Stomach (tissue), 9 donors: ENCODE measurements around the gene COL11A2. TPM values are rescaled to one million over a fixed set of nuclear protein-coding genes. Genes with fewer than 3 reads are reported as not detected.

Experiments
- DNase-seq, 2 donors: peaks; one replicate each; pipeline versions ENCODE4 v3.0.0 to v3.0.0-alpha.2; 2013 to 2019
- H3K27ac ChIP-seq, 5 donors: fragments of 200-600 bp in 4 of 5; sonication (generic) in 4 of 5; one replicate each; pipeline ENCODE4 v1.5.1; 2013 to 2019; ENCODE audit warnings: mild to moderate bottlenecking in 1 of 5, moderate library complexity in 1 of 5
- H3K27me3 ChIP-seq, 3 donors: fragments of 200-600 bp; sonication (generic); one replicate each; pipeline ENCODE4 v1.5.1; 2017 to 2019; ENCODE audit warnings: mixed run types in 1 of 3
- H3K36me3 ChIP-seq, 4 donors: fragments of 200-600 bp; sonication (generic); 1 replicate in 3 of 4; 2 replicates in 1 of 4; pipeline ENCODE4 v1.5.1; 2016 to 2019
- H3K4me1 ChIP-seq, 4 donors: fragments of 200-600 bp; sonication (generic); one replicate each; pipeline ENCODE4 v1.5.1; 2016 to 2019
- H3K4me3 ChIP-seq, 4 donors: fragments of 200-600 bp; sonication (generic) in 3 of 4; one replicate each; pipeline ENCODE4 v1.5.1; 2016 to 2019; ENCODE audit warnings: mild to moderate bottlenecking in 1 of 4
- H3K9me3 ChIP-seq, 4 donors: fragments of 200-600 bp; sonication (generic); one replicate each; pipeline ENCODE4 v1.5.1; 2016 to 2019
- EP300 ChIP-seq: sonication (generic); formaldehyde crosslinking; IDR thresholded peaks from one replicate; pipeline ENCODE4 v1.6.1; 2017; ENCODE audit warnings: antibody characterized with exemption
- POLR2A ChIP-seq, 4 donors: fragments of 450-650 bp; IDR thresholded peaks; one replicate each; pipeline ENCODE4 v1.6.1; 2016; ENCODE audit warnings: antibody characterized with exemption in 4 of 4, control low read depth in 2 of 4, mild to moderate bottlenecking in 1 of 4, moderate library complexity in 1 of 4
- POLR2AphosphoS5 ChIP-seq, 3 donors: sonication (generic); formaldehyde crosslinking; IDR thresholded peaks; one replicate each; pipeline ENCODE4 v1.6.1; 2016; ENCODE audit warnings: antibody characterized with exemption in 3 of 3
- WGBS, 5 donors: extraction: QIAGEN DNeasy Blood & Tissue Kit in 3 of 5; methylation state at CpG; one replicate each; pipeline versions ENCODE4 v1.1.5 to v1.1.7; 2013 to 2018; 5-methylcytosine and 5-hydroxymethylcytosine counted together
- intact Hi-C: fragments of 100-400 bp; cut with DNase I; formaldehyde crosslinking; loops from one replicate; pipeline ENCODE4 v1.15.1; 2023; ENCODE audit warnings: low total_unique reads
- polyA plus RNA-seq, 3 donors: library from polyadenylated mRNA; stranded (reverse); fragments of 200-250 nt; gene quantifications; one replicate each; pipeline ENCODE4 v1.2.3, GENCODE V29; 2013
- total RNA-seq, 5 donors: library from RNA; depleted of rRNA; stranded (reverse); fragments of >200 nt; gene quantifications; one replicate each; pipeline versions ENCODE4 v1.1.0 to v1.2.3, GENCODE V29; 2014 to 2016
- TF ChIP-seq, protein P1 (sequence below), 7 experiments: fragments of 450-650 bp in 4 of 7; fragments of 200-600 bp in 3 of 7; sonication (generic) in 3 of 7; IDR thresholded peaks; one replicate each; pipeline ENCODE4 v1.5.1; 2016 to 2019; ENCODE audit warnings: antibody characterized with exemption in 7 of 7, control low read depth in 2 of 7, mild to moderate bottlenecking in 1 of 7
- donor health status: healthy with polysubstance abuse.
- donor health status: Bipolar disorder and iron deficiency.
- donor health status: healthy.

The COL11A2 gene
- total and polyA plus RNA-seq, 8 donors: under 0.01 to 1.5 (median 0.87) TPM; not detected in 3

GRCh38 chr6:33144373-33144772, 47.9 kb downstream of the COL11A2 start:
- Histone ChIP-seq H3K36me3 (no peaks in the 10 kb centered on the region), H3K27ac (no peak overlapping the region), H3K4me3 (no peak overlapping the region), H3K9me3 (no peaks in the 10 kb centered on the region), H3K27me3 (peaks cover 0 to 26% (median 4%) of the 10 kb centered on the region in 3 donors), H3K4me1 (peaks cover 0 to 4% (median 0%) of the 10 kb centered on the region in 4 donors)
- 9 to 20% (median 16%) methylated on average over 1 of the region's 1 CpG for WGBS, 5 donors
- intact Hi-C loops: loop anchor here (10.0 kb wide), 1 partner anchor 140 kb away; the partner anchor contains the start of gene HLA-DOA
- DNase-seq: no peak
- TF ChIP-seq POLR2AphosphoS5 (IDR thresholded peaks at IDR 0.05): no peak
- TF ChIP-seq, protein P1, sequence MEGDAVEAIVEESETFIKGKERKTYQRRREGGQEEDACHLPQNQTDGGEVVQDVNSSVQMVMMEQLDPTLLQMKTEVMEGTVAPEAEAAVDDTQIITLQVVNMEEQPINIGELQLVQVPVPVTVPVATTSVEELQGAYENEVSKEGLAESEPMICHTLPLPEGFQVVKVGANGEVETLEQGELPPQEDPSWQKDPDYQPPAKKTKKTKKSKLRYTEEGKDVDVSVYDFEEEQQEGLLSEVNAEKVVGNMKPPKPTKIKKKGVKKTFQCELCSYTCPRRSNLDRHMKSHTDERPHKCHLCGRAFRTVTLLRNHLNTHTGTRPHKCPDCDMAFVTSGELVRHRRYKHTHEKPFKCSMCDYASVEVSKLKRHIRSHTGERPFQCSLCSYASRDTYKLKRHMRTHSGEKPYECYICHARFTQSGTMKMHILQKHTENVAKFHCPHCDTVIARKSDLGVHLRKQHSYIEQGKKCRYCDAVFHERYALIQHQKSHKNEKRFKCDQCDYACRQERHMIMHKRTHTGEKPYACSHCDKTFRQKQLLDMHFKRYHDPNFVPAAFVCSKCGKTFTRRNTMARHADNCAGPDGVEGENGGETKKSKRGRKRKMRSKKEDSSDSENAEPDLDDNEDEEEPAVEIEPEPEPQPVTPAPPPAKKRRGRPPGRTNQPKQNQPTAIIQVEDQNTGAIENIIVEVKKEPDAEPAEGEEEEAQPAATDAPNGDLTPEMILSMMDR (IDR thresholded peaks at IDR 0.05): no peak
- TF ChIP-seq EP300: no peak
- TF ChIP-seq POLR2A (IDR thresholded peaks at IDR 0.05): no peak

DNA sequence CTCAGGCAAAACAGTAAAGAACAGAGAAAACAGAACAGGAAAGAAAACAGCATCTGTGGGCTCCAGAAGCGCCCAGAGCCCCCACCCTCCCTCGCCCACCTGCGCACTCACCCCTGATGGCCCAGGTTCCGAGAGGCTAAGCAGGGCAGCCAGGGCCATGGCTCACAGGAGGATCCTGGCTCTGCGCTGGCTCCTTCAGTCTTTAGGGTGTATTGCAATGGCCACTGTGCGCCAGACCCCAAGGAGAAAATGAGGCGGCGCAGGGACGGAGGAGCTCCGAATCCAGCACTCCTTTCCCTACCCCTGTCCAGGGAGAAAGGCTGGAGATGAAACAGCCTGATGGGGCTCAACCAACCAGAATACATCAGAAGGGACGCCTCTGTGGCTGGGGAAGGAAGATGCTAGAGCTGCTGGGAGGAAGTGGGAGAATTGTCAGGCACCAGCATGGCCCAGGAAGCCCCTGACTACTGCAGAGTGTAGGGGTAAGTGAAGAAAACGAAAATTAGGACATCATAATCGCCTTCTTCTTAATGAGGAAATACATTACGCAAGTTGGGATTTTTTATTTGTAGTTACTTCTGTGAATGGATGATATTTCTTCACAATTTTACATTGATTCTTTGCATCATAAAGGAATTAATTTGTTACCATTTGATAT, 49.0 kb downstream of the COL11A2 start:
- DNase-seq: no peak
- Histone ChIP-seq H3K9me3 (no peaks in the 10 kb centered on the region), H3K4me1 (peaks cover 0 to 2% (median 0%) of the 10 kb centered on the region in 4 donors), H3K27me3 (peaks cover 0 to 20% (median 4%) of the 10 kb centered on the region in 3 donors), H3K36me3 (no peaks in the 10 kb centered on the region), H3K27ac (no peak overlapping the region), H3K4me3 (no peak overlapping the region)
- intact Hi-C loops: loop anchor here (10.0 kb wide), 1 partner anchor 138 kb away; the partner anchor contains the start of gene HLA-DOA
- TF ChIP-seq, protein P1 (IDR thresholded peaks at IDR 0.05): no peak
- TF ChIP-seq EP300: no peak
- no peak for TF ChIP-seq POLR2A (IDR thresholded peaks at IDR 0.05)
- TF ChIP-seq POLR2AphosphoS5 (IDR thresholded peaks at IDR 0.05): no peak
- 60 to 75% (median 73%) methylated on average over 14 of the region's 14 CpGs for WGBS, 5 donors

DNA sequence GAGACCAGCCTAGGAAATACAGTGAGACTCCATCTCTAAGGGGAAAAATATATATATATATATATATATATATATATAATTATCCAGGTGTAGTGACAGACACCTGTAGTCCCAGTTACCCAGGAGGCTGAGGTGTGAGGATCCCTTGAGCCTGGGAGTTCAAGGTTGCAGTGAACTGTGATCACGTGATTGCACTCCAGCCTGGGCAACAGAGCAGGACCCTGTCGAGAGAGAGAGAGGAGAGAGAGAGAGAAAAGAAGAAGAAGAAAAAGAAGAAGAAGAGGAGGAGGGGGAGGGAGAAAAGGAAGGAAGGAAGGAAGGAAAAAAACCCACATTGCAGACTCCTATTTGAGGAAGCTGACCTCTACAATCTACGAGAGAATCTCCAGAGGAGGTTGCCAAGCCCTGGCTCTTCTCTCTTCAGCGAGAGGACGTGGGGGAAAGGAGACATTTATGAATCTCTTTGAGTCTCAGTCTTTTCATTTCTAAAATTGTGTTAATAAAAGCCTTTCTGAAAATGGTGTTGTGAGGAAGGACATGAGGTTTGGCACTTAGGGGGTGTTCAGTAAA, 49.7 kb downstream of the COL11A2 start:
- H3K27me3 ChIP-seq: peaks cover 0 to 21% (median 4%) of the 10 kb centered on the region in 3 donors
- no peak overlapping the region for H3K4me3 ChIP-seq
- DNase-seq: no peak
- no peaks in the 10 kb centered on the region for H3K36me3 ChIP-seq
- no peaks in the 10 kb centered on the region for H3K9me3 ChIP-seq
- intact Hi-C loops: loop anchor here (10.0 kb wide), 1 partner anchor 138 kb away; the partner anchor contains the start of gene HLA-DOA
- H3K4me1 ChIP-seq: no peaks in the 10 kb centered on the region
- no peak for TF ChIP-seq EP300
- no peak overlapping the region for H3K27ac ChIP-seq
- WGBS, 5 donors: 49 to 70% (median 54%) methylated on average over 5 of the region's 5 CpGs

- intact Hi-C loops: loop anchor here (10.0 kb wide), 1 partner anchor 136 kb away; the partner anchor contains the start of gene HLA-DOA
- Histone ChIP-seq H3K4me1 (no peaks in the 10 kb centered on the region), H3K9me3 (no peaks in the 10 kb centered on the region), H3K36me3 (no peaks in the 10 kb centered on the region), H3K27me3 (peaks cover 0 to 27% (median 4%) of the 10 kb centered on the region in 3 donors), H3K27ac (no peak overlapping the region), H3K4me3 (no peak overlapping the region)
- TF ChIP-seq POLR2AphosphoS5 (IDR thresholded peaks at IDR 0.05) (no peak), EP300 (no peak), POLR2A (IDR thresholded peaks at IDR 0.05) (no peak)
- TF ChIP-seq, protein P1 (IDR thresholded peaks at IDR 0.05): no peak
- no peak for DNase-seq
- 76 to 86% (median 83%) methylated on average over 7 of the region's 7 CpGs for WGBS, 5 donors
Observed at GRCh38 chr6:33140556-33140955, 51.7 kb downstream of the COL11A2 start.
